HG03439 (cell line): ENCODE measurements around the gene TULP1.

ENCODE experiments used
- ATAC-seq: cut with Tn5 transposase; IDR thresholded peaks from one replicate; pipeline ENCODE4 v1.9.1; 2021; ENCODE audit warnings: mild to moderate bottlenecking, moderate library complexity; ENCODE audit not compliant: unreplicated experiment

Gene TULP1

DNA sequence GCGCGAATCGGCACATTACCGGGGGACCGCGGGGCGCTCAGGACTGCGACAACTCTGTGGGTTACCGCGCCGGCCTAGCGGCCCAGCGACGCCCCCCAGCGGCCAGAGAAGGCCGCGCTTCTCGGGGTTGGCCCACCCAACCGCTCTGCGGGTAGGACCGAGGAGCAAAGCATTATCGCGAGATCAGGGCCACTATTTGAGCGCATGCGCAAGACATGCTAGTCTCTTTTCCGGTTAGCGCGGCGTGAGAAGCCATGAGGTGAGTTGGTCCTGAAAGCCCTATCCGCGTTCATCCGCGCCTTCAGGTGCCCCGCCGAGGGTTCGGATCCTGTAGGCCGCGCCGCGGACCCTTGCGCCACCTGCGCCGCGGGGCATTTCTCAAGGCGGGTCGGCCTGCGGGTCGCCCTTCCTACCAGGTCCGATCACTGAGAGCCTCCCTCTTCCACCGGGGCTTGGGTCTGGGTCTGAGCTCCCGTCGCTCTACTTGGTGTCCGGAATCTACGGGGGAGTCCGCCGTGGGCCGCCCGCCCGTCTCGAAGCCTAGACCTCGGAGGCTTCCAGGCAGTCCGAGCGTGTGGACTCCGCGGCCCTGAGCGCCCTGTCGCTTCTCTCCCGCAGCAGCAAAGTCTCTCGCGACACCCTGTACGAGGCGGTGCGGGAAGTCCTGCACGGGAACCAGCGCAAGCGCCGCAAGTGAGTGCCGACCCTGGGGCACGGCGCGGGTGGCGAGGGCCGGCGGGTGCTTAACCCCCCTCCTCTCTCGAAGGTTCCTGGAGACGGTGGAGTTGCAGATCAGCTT is 44.3 kb downstream of the TULP1 start, which contains the start of gene RPL10A:
Gene RPL10A (plus strand): TSS at position 221 of the 799 bp plus-strand sequence. CDS start 34 bp downstream, at position 255.
- peak; percentile 77 for ATAC-seq

DNA sequence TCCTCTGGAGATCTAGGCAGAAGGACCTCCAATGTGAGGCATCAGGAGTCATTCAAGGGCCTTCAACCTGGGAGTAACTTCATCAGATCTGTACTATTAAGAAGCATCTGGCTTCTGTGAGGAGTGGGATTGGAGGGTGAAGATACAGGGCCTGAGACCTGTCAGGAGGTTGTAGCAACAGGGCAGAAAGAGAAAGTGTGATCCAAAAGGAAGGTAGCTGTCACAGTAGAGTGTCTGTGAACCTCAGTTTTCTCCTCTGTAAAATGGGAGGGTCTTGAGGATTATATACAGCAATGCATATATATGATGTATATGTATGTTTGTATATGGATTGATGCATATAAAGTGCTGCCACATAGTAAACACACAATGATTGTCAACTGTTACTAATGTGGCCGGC is 47.0 kb downstream of the TULP1 start:
- ATAC-seq = no peak

DNA sequence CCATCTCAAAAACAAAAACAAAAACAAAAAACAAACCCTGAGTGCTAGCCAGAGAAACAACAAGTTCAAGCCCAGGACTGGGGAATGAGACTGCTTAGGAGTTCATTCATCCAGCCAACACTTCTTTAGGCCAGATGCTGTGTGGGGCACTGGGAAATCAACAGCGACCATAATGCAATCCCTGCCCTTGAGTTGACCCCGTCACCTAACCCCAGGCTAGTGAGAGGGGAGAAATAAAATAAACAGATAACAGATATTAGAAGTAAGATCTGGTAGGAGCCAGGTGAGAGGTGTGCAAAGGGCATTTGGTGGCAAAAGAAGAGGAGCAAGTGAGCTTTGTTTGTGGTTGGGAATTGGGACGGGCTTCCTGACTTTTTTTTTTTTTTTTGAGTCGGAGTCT is 49.4 kb downstream of the TULP1 start:
- no peak for ATAC-seq

DNA sequence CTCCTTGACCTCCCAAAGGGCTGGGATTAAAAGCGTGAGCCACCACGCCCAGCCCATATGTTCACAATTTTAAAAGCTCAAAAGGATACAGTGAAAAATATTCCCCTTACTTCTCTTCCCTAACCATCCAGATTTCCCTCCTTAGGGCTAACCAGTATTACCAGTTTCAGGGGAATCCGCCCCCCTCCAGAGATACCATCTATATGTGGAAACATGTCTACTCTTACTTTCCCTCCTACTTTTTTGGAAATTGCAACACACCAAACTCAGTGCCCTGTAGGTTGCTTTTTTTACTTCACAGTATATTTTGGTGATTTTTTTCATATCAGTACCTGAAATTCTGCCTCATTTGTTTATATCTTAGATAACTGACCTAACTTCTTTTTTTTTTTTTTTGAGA is 51.4 kb downstream of the TULP1 start:
- ATAC-seq = no peak

DNA sequence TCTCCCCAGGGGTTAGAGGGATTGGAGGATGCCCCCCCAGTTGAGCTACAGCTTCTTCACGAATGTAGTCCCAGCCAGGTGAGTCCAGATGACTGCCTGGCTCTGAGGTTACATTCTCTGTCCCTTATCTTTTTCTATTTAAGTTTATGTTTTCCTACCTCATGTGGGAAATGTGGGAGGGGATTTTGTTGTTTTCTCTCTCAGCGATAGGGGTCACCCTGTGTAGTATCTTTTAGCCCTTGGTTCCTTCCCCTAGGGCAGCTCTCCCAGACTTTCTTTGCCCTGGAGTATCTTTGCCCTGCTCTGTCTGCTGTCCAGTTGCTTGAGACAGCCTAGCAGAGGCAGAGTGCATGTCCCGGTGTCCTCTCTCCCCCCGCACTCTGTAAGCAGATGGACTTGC is 54.8 kb downstream of the TULP1 start:
- no peak for ATAC-seq

DNA sequence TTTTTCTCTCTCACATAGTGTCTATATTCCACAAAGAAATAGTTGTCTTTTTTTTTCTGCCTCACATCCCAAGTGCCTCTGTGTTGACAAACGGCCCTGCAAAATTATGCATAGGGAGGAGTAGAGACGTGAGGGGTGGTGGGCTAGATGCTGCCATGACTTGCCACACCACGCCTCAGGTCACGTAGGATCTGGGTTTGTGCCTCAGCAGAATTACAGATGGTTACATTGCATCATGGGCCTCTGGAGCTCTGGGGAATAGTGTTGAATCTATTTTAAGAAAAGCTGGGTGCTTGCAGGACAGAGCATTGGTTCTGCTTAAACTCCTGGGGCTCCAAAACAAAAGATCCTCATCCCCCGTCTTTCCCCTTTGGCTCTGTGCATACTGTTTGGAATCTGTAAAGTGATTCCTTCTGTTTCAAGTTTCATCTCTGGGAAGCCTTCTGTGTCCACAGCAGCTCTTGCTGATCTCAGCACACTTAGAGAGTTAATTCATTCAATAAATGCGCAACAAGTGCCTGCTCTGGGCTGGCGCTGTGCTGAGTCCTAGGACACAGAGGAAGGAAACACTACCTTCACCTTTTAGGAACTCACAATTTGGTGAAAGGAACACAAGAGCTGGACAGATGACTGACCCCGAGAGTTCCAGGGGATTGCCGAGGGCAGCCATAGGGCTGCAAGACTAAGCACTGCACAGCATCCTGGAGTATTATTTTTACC is 58.1 kb downstream of the TULP1 start:
- ATAC-seq = no peak

DNA sequence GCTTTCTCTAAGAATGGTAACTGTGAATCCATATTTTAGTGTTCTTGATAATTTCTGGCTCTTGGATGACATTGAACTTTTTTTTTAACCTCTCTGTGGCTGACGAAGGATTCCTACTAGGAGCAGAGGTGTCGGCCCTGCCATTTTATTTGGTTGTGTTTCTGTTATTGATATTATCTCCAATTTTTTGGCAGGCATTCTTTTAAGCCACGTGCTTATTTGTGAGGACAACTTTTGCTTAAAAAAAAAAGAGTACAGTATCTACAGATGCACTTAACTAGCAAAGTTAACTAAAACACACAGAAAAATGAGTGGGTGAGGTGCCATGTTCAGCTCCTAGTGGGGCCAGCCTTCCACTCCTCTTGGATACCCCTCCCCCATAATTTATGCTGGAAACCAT is 59.5 kb downstream of the TULP1 start:
- no peak for ATAC-seq

DNA sequence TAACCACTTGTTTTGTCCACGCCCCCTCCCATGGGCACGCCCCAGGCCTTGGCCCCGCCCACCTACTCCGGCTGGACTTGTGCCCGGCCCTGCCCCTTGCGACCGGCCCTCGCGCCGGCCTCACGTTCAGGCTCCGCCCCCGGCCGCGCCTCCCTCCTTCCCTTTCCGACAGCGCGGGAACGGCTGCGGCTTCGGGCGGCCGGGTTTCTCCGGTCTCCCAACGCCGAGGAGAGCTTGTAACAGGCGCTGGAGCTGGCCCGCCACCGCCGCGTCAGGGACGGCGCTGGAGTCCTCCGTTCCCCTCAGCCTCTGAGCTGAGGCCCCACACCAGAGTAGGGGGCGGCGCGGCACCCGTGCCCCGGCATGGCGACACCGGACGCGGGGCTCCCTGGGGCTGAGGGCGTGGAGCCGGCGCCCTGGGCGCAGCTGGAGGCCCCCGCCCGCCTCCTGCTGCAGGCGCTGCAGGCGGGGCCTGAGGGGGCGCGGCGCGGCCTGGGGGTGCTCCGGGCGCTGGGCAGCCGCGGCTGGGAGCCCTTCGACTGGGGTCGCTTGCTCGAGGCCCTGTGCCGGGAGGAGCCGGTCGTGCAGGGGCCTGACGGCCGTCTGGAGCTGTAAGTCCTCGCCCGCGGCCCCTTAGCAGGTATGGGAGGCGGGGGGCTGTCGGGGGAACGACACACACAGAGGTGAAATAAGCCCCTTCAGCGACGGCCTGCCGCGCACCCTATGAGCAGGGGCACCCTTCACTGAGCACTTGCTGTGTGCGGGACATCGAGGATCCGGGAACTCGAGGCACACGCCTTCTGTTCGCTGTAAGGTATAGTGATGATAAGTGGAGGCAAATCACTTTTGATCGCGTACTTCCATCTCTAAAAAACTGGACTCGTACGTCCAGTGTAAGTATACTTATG is 60.3 kb downstream of the TULP1 start, which contains the start of gene FANCE:
Gene FANCE (plus strand): TSS at position 156 of the 908 bp plus-strand sequence. CDS start 208 bp downstream, at position 364.
- peak; percentile 93 for ATAC-seq

DNA sequence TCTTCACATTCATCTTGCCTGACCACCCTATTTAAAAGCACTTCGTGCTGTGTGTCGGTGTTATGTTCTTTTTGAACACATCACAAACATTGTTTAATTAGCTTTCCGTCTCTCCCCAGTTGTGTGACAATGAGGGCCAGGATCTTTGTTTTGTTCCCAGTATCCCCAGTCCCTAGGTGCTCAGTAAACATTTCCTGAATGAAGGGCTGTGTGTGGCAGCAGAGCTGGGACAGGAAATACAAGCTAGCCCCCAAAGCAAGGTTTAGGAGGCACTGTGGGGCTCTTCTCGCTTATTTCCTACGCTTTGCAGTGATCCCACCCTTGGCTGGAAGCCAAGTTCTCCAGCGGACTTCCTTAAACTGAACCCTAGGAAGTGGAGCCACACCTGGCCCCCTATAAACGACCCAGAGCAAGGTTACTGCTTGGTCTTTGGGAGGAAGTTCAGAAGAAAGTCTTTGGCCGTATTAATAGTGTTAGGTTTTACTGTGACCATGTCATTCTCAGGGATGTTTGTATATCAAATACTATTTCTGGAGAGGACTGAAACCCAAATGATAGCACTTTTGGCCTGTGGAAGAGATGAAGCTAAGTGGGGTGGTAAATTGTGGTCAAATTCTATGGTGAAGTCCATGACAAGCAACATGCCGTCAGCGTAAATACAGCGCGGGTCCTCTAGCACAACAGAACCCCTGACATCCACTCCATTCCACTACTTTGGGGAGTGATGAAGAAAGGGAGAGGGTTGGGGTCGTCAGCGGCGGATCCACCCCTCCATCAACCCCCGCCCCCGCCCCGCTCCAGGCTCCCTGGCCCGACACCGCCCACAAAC is 61.1 kb downstream of the TULP1 start:
- no peak for ATAC-seq

DNA sequence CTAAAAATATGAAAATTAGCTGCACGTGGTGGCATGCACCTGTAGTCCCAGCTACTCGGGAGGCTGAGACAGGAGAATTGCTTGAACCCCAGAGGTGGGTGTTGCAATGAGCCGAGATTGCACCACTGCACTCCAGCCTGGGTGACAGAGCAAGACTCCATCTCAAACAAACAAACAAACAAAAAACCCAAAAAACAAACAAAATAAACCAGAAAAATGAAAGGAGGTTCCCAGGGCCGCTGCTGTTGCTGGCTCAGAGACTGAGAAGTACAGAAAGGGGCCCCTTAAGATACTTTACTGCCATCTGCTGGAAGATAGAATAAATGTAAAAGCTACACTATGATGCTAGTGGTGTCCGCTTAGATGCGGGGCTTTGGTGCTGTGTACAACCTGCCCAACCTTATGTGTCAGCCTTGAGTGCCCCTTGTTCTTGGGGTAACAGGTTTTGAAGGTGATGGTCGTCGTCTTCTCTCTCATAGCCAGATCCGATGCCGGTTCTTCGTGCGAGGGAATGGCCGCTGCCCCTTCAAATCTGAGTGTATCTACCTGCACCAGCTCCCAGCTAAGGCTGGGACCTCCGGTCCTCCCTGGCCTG is 63.3 kb downstream of the TULP1 start:
- no peak for ATAC-seq

DNA sequence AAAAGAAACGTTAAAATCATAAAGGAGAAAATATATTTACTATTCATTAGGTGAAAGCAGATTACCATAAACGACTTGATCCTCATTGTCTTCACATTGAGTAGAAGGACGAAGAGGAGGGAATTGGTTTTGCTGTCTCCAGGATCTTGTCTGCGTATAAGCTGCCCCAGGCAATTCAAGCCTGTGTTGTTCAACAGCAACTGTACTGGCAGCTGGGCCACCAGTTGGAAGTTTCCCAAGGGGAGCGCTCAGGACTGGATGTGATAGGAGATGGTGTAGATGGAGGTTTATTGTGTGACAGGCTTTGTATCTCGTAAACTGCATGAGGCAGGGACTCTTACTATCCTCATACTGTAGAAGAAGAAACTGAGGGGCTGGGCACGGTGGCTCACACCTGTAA is 64.5 kb downstream of the TULP1 start:
- ATAC-seq = no peak
